ENCODE data around the gene RAB30. TPM values are rescaled to one million over a fixed set of nuclear protein-coding genes. Genes with fewer than 3 reads are reported as not detected.

Gene RAB30
- total and polyA plus RNA-seq, 9 of the 15 experiments (the other 6 are each of a cell fraction or from before 2014, with no cell fraction given) = 0.29 to 1.3 (median 1.0) TPM

DNA sequence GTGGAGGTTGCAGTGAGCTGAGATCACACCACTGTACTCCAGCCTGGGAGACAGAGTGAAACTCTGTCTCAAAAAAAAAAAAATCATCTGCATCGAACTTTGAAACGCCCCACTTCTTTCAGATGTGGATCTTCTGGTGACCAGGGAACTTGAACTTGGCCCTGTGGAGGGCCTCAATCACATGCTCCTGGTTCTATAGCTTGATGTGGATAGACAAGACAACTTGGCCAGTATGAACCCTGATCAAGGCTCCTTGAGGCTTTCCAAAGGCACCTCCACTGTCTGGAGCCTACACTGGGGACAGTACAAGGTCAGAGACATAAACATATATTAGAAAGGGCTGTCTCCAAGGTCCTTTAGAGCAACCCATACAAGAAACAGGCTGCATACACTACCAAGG is 30.6 kb downstream of the RAB30 start:
- ATAC-seq (0 out of 3 replicates have a peak, but pooled peaks have one; percentile 18), DNase-seq (ENCODE audit: extremely low read depth in 1 of 4, low spot score in 3 of 4) (no peak), FAIRE-seq (no peak)
- POLR2A ChIA-PET = interaction anchor here (1.0 kb wide), 2 partner anchors 15 to 31 kb away, joined by 3 read pairs; partner anchors contain the start of gene RAB30
- no peak overlapping the region for H3K4me3 ChIP-seq
- WGBS (ENCODE audit: insufficient coverage, low coverage, missing lambda C conversion rate) = 11% methylated on average over 2 of the region's 2 CpGs
- H3K9me1 ChIP-seq (ENCODE audit: control insufficient read depth, insufficient read depth, low read length) = no peaks in the 10 kb centered on the region
- TF ChIP-seq NBN (IDR thresholded peaks at IDR 0.05; ENCODE audit: low read depth) (no peak), KDM2B (CRISPR knock-in tag; IDR thresholded peaks at IDR 0.05) (no peak), SMARCB1 (IDR thresholded peaks at IDR 0.05; ENCODE audit: insufficient read length, low read depth) (no peak), BACH1 (tag; IDR thresholded peaks at IDR 0.05) (no peak)
- TF ChIP-seq, protein P1, sequence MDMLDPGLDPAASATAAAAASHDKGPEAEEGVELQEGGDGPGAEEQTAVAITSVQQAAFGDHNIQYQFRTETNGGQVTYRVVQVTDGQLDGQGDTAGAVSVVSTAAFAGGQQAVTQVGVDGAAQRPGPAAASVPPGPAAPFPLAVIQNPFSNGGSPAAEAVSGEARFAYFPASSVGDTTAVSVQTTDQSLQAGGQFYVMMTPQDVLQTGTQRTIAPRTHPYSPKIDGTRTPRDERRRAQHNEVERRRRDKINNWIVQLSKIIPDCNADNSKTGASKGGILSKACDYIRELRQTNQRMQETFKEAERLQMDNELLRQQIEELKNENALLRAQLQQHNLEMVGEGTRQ (CRISPR knock-in tag; IDR thresholded peaks at IDR 0.05) = no peak
- TF ChIP-seq, protein P2, sequence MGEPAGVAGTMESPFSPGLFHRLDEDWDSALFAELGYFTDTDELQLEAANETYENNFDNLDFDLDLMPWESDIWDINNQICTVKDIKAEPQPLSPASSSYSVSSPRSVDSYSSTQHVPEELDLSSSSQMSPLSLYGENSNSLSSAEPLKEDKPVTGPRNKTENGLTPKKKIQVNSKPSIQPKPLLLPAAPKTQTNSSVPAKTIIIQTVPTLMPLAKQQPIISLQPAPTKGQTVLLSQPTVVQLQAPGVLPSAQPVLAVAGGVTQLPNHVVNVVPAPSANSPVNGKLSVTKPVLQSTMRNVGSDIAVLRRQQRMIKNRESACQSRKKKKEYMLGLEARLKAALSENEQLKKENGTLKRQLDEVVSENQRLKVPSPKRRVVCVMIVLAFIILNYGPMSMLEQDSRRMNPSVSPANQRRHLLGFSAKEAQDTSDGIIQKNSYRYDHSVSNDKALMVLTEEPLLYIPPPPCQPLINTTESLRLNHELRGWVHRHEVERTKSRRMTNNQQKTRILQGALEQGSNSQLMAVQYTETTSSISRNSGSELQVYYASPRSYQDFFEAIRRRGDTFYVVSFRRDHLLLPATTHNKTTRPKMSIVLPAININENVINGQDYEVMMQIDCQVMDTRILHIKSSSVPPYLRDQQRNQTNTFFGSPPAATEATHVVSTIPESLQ (CRISPR knock-in tag; IDR thresholded peaks at IDR 0.05) = no peak
- TF ChIP-seq, protein P3, sequence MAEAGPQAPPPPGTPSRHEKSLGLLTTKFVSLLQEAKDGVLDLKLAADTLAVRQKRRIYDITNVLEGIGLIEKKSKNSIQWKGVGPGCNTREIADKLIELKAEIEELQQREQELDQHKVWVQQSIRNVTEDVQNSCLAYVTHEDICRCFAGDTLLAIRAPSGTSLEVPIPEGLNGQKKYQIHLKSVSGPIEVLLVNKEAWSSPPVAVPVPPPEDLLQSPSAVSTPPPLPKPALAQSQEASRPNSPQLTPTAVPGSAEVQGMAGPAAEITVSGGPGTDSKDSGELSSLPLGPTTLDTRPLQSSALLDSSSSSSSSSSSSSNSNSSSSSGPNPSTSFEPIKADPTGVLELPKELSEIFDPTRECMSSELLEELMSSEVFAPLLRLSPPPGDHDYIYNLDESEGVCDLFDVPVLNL (CRISPR knock-in tag; IDR thresholded peaks at IDR 0.05; ENCODE audit: low read depth) = no peak
- H3K36me3 ChIP-seq (ENCODE audit: control insufficient read depth, insufficient read depth, low read length) = no peaks in the 10 kb centered on the region
- no peaks in the 10 kb centered on the region for H4K20me1 ChIP-seq (replicated peaks; ENCODE audit: control insufficient read depth, insufficient read depth, low read length)
- H3K9me3 ChIP-seq (replicated peaks; ENCODE audit: control insufficient read depth, insufficient read depth, low read depth, low read length) = no peaks in the 10 kb centered on the region
- intact Hi-C loops (cut with micrococcal nuclease) = no loop called here
- no peak overlapping the region for H3K4me2 ChIP-seq (ENCODE audit: insufficient read depth, low read length)
- CTCF ChIA-PET (ENCODE audit: low intra/inter-chr PET ratio) = no interaction called here
- in situ Hi-C loops (cut with MboI) = no loop called here
- H3K27me3 ChIP-seq (ENCODE audit: control insufficient read depth in 2 of 2, insufficient read depth in 2 of 2, low read length in 2 of 2) = no peaks in the 10 kb centered on the region
- H3K4me1 ChIP-seq (replicated peaks in 1 of 2; ENCODE audit: control insufficient read depth in 2 of 2, insufficient read depth in 2 of 2, low read length in 2 of 2) = no peaks in the 10 kb centered on the region
- no peak overlapping the region for H3K9ac ChIP-seq (ENCODE audit: insufficient read depth in 1 of 2, low read depth in 2 of 2, low read length in 2 of 2)
- BruUV-seq (replicated peaks) = no TSS peak
- H3K27ac ChIP-seq (ENCODE audit: extremely low read depth, low read depth, low read length) = no peak overlapping the region
- no peak overlapping the region for H2AFZ ChIP-seq (ENCODE audit: low read depth, low read length)
- no peaks in the 10 kb centered on the region for H3K79me2 ChIP-seq (ENCODE audit: control insufficient read depth, insufficient read depth, low read length)
